ENCODE results near the gene TAS2R38. TPM values are rescaled to one million over a fixed set of nuclear protein-coding genes. Genes with fewer than 3 reads are reported as not detected.

Gene TAS2R38
- total RNA-seq, 2 donors from 2014 or later, result not detected

DNA sequence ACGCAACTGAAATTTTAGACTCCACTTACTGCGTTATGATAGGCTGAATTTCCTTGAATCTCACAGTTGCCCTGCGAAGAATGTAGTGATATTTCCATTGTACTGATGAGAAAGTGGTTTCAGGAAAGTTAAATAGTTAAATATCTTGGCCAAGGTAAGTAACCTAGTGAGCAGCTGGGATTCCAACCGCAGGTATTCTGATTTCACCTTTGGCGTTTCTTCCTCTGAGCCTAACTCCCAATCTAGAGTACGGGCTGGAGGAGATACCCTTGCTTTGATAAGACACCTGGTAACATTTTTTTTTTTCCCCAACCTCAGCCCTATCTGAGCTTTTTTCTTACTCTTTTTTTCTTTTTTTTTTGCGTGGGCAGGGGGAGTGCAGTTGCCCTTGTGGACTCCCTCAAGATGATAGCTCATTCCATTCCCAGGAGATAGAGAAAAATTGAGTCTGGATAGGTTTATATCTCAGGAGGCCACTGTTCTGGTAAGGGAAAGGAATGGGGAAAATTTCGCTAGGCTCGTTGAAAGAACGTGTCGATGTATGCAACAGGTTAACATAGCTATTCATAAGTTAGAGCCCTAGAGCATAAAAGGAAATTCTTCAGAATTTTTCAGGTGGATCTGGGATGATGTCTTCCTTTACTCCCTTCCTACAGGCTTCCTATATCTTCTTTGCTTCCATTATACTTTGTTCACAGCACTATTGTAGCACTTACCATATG is 3.1 kb upstream of the TAS2R38 start:
- 47% methylated on average over 11 of the region's 11 CpGs for WGBS
- no peaks in the 10 kb centered on the region for H3K27me3 ChIP-seq (replicated peaks; ENCODE audit: insufficient read depth)
- intact Hi-C loops (cut with DNase I), result no loop called here

DNA sequence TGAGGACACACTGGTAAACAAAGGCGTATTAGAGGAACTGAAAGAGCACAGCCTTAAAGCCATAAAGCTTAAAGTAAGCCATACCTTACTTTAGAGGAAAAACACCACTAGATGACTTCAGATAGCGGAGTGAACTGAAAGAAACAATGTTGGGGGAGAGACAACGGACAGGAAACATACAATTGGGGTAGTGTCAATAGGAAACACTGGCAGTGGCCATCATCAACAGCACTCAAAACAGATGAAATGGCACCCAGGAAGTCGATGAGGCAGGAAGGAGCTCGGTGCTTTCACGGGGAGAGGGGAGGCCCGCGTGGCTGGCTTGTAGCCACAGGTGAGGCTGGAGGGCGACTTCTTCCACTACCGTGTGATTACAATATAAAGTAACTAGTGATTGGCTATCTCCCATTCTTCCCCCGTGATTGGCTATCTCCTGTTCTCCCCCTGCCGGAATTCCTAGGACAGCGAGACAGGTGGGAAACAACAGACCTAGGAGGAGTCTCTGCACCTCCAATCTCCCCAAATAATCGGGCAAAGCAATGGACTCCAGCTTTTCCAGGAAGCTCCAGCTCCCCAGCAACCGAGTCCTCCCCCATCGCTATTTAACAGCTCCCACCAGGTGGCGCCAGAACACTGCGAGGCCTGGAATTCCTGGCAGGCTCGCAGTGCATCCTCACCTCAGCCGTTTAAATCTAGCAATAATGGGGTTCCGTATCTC is 2.4 kb upstream of the TAS2R38 start:
- TF ChIP-seq, protein P1, sequence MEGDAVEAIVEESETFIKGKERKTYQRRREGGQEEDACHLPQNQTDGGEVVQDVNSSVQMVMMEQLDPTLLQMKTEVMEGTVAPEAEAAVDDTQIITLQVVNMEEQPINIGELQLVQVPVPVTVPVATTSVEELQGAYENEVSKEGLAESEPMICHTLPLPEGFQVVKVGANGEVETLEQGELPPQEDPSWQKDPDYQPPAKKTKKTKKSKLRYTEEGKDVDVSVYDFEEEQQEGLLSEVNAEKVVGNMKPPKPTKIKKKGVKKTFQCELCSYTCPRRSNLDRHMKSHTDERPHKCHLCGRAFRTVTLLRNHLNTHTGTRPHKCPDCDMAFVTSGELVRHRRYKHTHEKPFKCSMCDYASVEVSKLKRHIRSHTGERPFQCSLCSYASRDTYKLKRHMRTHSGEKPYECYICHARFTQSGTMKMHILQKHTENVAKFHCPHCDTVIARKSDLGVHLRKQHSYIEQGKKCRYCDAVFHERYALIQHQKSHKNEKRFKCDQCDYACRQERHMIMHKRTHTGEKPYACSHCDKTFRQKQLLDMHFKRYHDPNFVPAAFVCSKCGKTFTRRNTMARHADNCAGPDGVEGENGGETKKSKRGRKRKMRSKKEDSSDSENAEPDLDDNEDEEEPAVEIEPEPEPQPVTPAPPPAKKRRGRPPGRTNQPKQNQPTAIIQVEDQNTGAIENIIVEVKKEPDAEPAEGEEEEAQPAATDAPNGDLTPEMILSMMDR (IDR thresholded peaks at IDR 0.05), result peak; percentile 54 to 75 (median 69)
- no peak for TF ChIP-seq POLR2A (IDR thresholded peaks at IDR 0.05)
- Histone ChIP-seq H3K9me3 (no peaks in the 10 kb centered on the region), H3K27me3 (replicated peaks; ENCODE audit: insufficient read depth) (no peaks in the 10 kb centered on the region), H3K27ac (no peak overlapping the region), H3K36me3 (no peaks in the 10 kb centered on the region), H3K4me3 (peak overlapping the region in 1 of 2 donors; percentile 3), H3K4me1 (replicated peaks) (no peaks in the 10 kb centered on the region)
- 13% methylated on average over 21 of the region's 21 CpGs for WGBS
- peak; percentile 41 for DNase-seq (ENCODE audit: low spot score)
- intact Hi-C loops (cut with DNase I), result no loop called here

More for the DNA sequence above, 3.1 kb upstream of the TAS2R38 start:
- H3K4me3 ChIP-seq, result no peak overlapping the region
- TF ChIP-seq, protein P1 (IDR thresholded peaks at IDR 0.05), result peak in 1 of 4 experiments; percentile 0
- no peak for TF ChIP-seq POLR2A (IDR thresholded peaks at IDR 0.05)
- H3K4me1 ChIP-seq (replicated peaks), result no peaks in the 10 kb centered on the region
- no peaks in the 10 kb centered on the region for H3K36me3 ChIP-seq
- DNase-seq (ENCODE audit: low spot score), result no peak
- no peak overlapping the region for H3K27ac ChIP-seq
- H3K9me3 ChIP-seq, result no peaks in the 10 kb centered on the region

DNA sequence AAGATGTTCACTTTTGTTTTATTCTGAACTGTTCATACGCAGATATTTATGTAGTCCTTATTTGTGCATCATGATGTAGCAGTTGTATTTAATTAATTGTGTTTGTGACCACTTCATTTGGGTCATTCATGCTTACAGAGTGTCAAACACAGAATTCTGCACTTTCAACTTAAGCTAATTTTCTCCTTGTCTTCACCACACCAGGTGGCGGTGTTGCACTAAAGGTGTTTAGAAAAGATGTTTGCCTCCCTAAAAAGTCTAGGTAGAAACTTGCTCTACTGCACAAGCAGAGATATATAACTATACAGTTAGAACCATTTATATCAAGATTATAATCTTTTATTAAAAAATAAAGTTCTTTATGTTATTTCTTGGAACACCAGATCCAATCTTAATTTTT is 1.3 kb upstream of the TAS2R38 start:
- no peak overlapping the region for H3K27ac ChIP-seq
- no peaks in the 10 kb centered on the region for H3K36me3 ChIP-seq
- no peaks in the 10 kb centered on the region for H3K4me1 ChIP-seq (replicated peaks)
- H3K27me3 ChIP-seq (replicated peaks; ENCODE audit: insufficient read depth), result no peaks in the 10 kb centered on the region
- 74% methylated on average over 2 of the region's 2 CpGs for WGBS
- TF ChIP-seq POLR2A (IDR thresholded peaks at IDR 0.05) (no peak), POLR2AphosphoS5 (IDR thresholded peaks at IDR 0.05) (no peak)
- TF ChIP-seq, protein P1 (IDR thresholded peaks at IDR 0.05), result peak in 1 of 4 experiments; percentile 31
- no peak overlapping the region for H3K4me3 ChIP-seq
- no peak for DNase-seq (ENCODE audit: low spot score)
- intact Hi-C loops (cut with DNase I), result no loop called here
- H3K9me3 ChIP-seq, result no peaks in the 10 kb centered on the region

DNA sequence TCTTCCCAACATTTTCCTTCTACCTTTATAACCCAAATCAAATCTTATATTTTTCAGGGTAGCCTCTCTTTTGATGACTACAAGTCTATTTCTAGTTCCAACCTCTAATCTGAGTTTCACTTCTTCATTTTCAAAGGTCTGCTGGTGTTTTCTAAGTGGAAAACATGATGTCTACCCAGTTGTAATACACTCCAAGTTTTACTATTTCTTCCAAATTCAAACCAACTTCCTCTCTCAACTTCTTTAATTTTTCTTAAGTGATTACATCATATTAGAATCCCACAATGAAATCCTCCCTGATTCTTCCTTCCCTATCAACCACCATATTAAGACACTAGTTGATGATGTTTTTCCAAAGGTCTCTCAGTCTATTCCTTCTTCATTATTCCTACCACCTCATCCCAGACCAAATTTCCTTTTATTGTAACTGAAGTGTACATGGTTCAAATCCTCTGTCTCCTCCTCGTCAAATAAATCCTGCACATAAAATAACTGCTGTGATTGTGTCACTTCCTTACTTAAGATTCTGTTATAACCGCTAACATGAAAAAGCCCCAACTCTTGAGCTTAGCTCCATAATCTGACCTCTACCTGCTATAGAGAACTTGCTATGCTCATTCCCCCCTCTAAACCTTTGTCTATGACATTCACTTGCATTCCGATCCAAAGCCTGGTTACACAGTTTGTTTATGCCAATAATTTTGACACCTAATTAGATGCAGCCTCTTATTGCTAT is 12.7 kb downstream of the TAS2R38 start:
- Histone ChIP-seq H3K27me3 (replicated peaks; ENCODE audit: insufficient read depth) (no peaks in the 10 kb centered on the region), H3K9me3 (no peaks in the 10 kb centered on the region), H3K4me3 (no peak overlapping the region), H3K27ac (no peak overlapping the region), H3K36me3 (no peaks in the 10 kb centered on the region), H3K4me1 (replicated peaks) (no peaks in the 10 kb centered on the region)
- WGBS, result 86% methylated on average over 3 of the region's 3 CpGs
- TF ChIP-seq POLR2A (IDR thresholded peaks at IDR 0.05) (no peak), POLR2AphosphoS5 (IDR thresholded peaks at IDR 0.05) (no peak)
- TF ChIP-seq, protein P1 (IDR thresholded peaks at IDR 0.05), result no peak
- no peak for DNase-seq (ENCODE audit: low spot score)
- intact Hi-C loops (cut with DNase I), result no loop called here

Measured in prostate gland (tissue), 2 donors.